AG09319 (cell line): ENCODE measurements around the gene RNF8.

Source experiments
- DNase-seq: peaks from one replicate; pipeline ENCODE4 v3.0.0-alpha.2; 2010; ENCODE audit warnings: low read depth; ENCODE audit errors: extremely low read depth
- CTCF ChIP-seq: IDR thresholded peaks from 2 replicates; pipeline ENCODE4 v1.5.1; 2011; ENCODE audit warnings: low read depth, mild to moderate bottlenecking, inconsistent platforms, low read length, moderate library complexity

The RNF8 gene

DNA sequence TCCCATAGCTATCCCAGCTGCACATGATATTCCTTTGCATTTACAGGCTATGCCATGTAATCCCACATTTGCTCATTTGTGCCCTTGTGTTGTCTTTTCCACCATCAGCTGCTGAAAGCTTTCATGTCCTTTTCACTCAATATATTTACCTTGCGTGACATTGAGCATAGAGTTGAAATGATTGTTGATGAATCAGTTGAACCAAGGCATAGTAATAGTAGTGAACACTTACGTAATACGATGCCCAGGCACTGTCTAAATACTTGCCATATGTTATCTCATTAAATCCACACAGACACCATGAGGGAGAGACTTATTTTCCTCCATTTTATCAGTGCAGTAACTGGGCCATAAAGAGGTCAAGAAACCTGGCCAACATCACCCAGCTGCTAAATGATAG lies 13.1 kb downstream of the RNF8 start:
- DNase-seq: no peak

GRCh38 chr6:37368961-37369320 lies 15.2 kb downstream of the RNF8 start:
- no peak for DNase-seq
- no peak for TF ChIP-seq CTCF

More for the DNA sequence above, 13.1 kb downstream of the RNF8 start:
- no peak for TF ChIP-seq CTCF

DNA sequence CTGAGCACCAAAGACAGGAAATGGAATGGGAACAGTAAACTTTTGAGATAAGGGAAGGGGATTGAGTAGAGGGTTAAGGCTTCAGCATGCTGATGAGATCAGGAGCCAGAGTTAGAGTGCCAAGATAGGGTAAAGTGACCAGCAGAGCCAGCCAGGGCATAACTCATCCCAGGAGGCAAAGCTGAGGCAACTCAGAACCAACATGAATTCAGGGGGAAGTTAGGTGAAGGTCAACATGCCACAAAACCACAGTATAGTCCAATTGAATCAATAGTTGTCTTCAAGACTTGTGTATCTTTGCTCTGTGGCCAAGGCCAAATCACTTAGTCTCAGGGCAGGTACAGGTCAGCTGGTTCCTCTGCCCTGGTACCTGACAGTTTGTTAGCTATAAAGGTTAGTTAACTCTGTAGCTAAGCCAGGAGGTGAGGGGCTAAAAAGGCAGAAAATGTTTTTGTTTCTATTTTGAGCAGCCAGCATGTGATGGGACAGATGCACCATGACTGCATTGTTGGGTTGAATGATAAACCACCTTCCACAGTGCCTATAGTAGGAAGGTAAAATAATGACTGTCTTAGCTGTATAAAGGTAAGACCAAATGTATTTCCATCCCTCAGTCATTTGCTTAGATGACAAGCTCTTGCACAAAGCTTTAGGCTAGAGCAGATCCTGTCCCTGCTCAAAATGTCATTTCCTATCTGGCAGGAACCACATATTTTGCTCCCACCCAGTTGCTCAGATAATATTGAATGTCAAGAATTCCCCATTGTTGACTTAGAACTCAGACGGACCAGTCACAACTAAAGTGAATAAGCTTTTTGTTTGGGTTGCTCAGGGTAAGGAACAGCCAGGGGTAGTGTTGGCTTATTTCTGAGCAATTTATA lies 15.8 kb downstream of the RNF8 start:
- no peak for TF ChIP-seq CTCF
- no peak for DNase-seq

DNA sequence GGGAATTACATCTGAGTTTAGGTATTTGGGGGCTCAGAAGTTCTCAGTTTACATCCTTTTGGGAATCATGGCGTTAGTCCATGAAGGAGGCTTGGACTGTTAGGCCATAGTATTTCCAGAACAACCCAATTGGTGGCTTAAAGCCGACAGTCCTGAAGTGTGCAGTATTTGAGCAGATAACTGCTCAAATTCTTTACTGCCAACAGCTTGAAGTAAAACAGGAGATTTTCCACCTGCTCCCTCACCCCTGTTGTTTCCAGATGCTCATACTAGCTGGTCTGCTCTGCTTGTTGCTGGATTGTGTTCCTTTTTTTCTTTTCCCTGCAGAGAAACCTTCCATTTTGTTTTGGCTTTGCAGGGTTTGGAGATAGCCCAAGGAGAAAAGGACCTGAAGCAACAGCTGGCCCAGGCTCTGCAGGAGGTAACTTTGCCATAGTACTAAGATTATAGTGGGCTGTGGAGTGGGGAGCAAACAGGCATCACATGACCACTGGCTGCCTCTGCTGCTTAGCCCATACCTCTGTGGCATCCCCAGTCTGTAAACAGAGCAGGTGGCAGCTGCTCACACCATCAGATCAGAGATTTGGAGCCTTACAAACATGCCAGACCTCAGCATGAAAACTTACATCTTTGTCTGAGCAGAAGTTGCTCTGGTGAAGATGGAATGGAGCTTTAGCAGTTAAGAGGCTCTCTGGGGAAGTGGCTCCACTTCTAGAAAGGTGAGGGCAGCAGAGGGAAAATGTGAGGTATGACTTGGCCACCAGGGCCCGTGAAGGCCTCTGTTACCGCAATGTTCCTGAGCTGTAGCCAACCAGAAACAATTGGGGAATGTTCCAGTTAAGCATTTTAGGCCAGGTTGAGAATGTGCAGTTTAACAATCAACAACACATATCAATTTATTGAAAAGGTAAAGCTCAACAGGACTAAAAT lies 17.6 kb downstream of the RNF8 start:
- no peak for TF ChIP-seq CTCF
- no peak for DNase-seq

DNA sequence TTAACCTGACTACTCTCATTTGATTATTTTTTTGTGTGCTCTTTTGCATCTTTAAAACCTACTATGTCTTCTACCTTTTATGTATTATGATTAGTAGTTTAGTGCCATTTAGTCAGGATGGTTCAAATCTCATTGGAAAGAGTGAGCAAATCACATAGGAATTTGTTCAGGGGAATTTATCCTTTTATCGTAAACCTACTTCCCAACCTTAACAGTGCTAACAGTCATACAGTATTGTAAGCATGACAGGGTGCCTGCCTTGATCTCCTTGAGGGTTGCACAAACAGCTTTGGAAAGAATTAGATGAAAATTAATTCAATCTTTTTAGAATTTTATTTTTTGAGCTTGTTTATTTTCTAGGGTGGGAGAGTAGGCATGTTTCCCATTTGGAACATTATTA lies 18.3 kb downstream of the RNF8 start:
- no peak for DNase-seq
- no peak for TF ChIP-seq CTCF

DNA sequence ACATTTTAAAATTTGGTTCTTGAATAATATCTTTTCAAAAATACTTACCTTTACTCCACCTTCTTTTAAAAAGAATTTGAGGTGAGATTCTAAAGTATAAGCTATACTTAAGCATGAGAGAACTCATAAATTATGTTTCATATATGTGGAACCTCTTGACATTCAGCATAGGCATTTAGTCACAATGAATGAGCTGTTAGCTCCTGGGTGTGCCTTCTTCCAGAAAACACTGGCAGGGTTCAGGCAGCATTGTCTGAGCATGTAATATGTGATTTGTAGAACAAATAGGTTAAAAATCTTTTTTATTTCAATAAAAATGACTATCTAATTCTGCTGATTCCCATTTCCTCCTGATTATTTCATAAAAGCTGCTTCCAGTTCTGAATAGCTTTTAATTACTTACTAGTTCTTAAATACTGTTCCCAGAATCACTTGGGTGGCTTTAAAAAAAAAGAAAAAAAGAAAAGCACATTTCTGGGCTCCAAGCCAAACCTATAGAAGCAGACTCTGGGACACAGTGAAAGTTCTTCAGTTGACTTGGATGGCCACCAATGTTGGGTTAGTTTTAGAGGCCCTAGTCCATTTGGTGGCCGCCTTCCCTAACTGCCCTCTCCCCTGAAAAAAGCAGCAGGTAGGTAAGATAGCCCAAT lies 20.2 kb downstream of the RNF8 start:
- no peak for TF ChIP-seq CTCF

GRCh38 chr6:37375376-37375775 lies 21.6 kb downstream of the RNF8 start:
- DNase-seq: no peak
- no peak for TF ChIP-seq CTCF

More for the DNA sequence above, 20.2 kb downstream of the RNF8 start:
- no peak for DNase-seq
